Small intestine (tissue), 7 donors: ENCODE results near the gene ZNF184. TPM values are rescaled to one million over a fixed set of nuclear protein-coding genes. Genes with fewer than 3 reads are reported as not detected.

Source experiments
- DNase-seq, 2 donors: peaks; one replicate each; pipeline versions ENCODE4 v3.0.0 to v3.0.0-alpha.2; 2013
- FAIRE-seq: peaks from 2 replicates; lab custom pipeline; 2012; peaks lifted over from hg19 to GRCh38; lab: Jason Lieb, UNC
- H3K27ac ChIP-seq, 3 donors: one replicate each; pipeline ENCODE4 v1.5.1; 2013; ENCODE audit warnings: low read length in 2 of 3, mild to moderate bottlenecking in 2 of 3, control low read depth in 1 of 3, inconsistent platforms in 1 of 3, low read depth in 1 of 3, moderate library complexity in 1 of 3
- H3K27me3 ChIP-seq, 3 donors: one replicate each; pipeline ENCODE4 v1.6.1; 2013; ENCODE audit warnings: low read length in 3 of 3, inconsistent platforms in 1 of 3; ENCODE audit not compliant: control insufficient read depth in 3 of 3, insufficient read depth in 3 of 3
- H3K36me3 ChIP-seq, 3 donors: one replicate each; pipeline ENCODE4 v1.6.1; 2013; ENCODE audit warnings: low read length in 3 of 3, inconsistent platforms in 1 of 3, low read depth in 1 of 3, mild to moderate bottlenecking in 1 of 3, moderate library complexity in 1 of 3; ENCODE audit not compliant: control insufficient read depth in 3 of 3, insufficient read depth in 2 of 3
- H3K4me1 ChIP-seq, 3 donors: one replicate each; pipeline ENCODE4 v1.6.1; 2013; ENCODE audit warnings: low read length in 2 of 3, inconsistent platforms in 1 of 3, low read depth in 1 of 3, mild to moderate bottlenecking in 1 of 3, moderate library complexity in 1 of 3; ENCODE audit not compliant: control insufficient read depth in 3 of 3, insufficient read depth in 2 of 3
- H3K4me3 ChIP-seq, 3 donors: one replicate each; pipeline ENCODE4 v1.5.1; 2013; ENCODE audit warnings: low read length in 3 of 3, control low read depth in 1 of 3, inconsistent platforms in 1 of 3, low read depth in 1 of 3, mild to moderate bottlenecking in 1 of 3, moderate library complexity in 1 of 3
- H3K9me3 ChIP-seq, 2 donors: one replicate each; pipeline ENCODE4 v1.6.1; 2013; ENCODE audit warnings: low read depth in 1 of 2, low read length in 1 of 2; ENCODE audit not compliant: control insufficient read depth in 2 of 2, insufficient read depth in 1 of 2
- WGBS, 3 donors: extraction: QIAGEN DNeasy Blood & Tissue Kit; methylation state at CpG; one replicate each; pipeline ENCODE4 v1.1.7; 2013; 5-methylcytosine and 5-hydroxymethylcytosine counted together
- polyA plus RNA-seq, 4 donors: library from polyadenylated mRNA; stranded (reverse) in 3 of 4; unstranded in 1 of 4; fragments of 200-250 nt in 3 of 4; fragments of 120-200 nt in 1 of 4; gene quantifications; one replicate each; pipeline versions ENCODE4 v1.2.1 to v1.2.3, GENCODE V29; 2013
- donor health status: healthy with polysubstance abuse.
- donor health status: control.
- donor health status: control.
- donor health status: Bipolar disorder and iron deficiency.
- donor health status: healthy.

The ZNF184 gene
- polyA plus RNA-seq, 4 donors, result 1.6 to 7.3 (median 2.8) TPM

GRCh38 chr6:27494987-27495385, 22.1 kb upstream of the ZNF184 start:
- DNase-seq (no peak), FAIRE-seq (no peak)
- H3K36me3 ChIP-seq, result no peaks in the 10 kb centered on the region
- WGBS, 3 donors, result 7 to 22% (median 20%) methylated on average over 7 of the region's 7 CpGs
- H3K4me1 ChIP-seq, result peaks cover 0 to 6% (median 5%) of the 10 kb centered on the region in 3 donors
- H3K4me3 ChIP-seq, result peak overlapping the region in 1 of 3 donors; percentile 38
- peaks cover 0 to 29% (median 11%) of the 10 kb centered on the region in 3 donors for H3K27me3 ChIP-seq
- no peaks in the 10 kb centered on the region for H3K9me3 ChIP-seq
- H3K27ac ChIP-seq, result no peak overlapping the region

- Histone ChIP-seq H3K27ac (no peak overlapping the region), H3K4me1 (peaks cover 0 to 6% (median 5%) of the 10 kb centered on the region in 3 donors), H3K27me3 (peaks cover 0 to 29% (median 11%) of the 10 kb centered on the region in 3 donors), H3K4me3 (no peak overlapping the region), H3K36me3 (no peaks in the 10 kb centered on the region), H3K9me3 (no peaks in the 10 kb centered on the region)
- no peak for DNase-seq
- FAIRE-seq, result no peak
- WGBS, 3 donors, result 40 to 48% (median 46%) methylated on average over 1 of the region's 1 CpG
Observed at GRCh38 chr6:27494103-27494502, 21.2 kb upstream of the ZNF184 start.

GRCh38 chr6:27492631-27493190, 19.8 kb upstream of the ZNF184 start:
- no peak overlapping the region for H3K4me3 ChIP-seq
- H3K36me3 ChIP-seq, result no peaks in the 10 kb centered on the region
- no peak overlapping the region for H3K27ac ChIP-seq
- no peak for FAIRE-seq
- WGBS, 3 donors, result 52 to 67% (median 52%) methylated on average over 2 of the region's 2 CpGs
- H3K27me3 ChIP-seq, result peaks cover 0 to 24% (median 11%) of the 10 kb centered on the region in 3 donors
- peaks cover 0 to 6% (median 5%) of the 10 kb centered on the region in 3 donors for H3K4me1 ChIP-seq
- DNase-seq, result no peak
- H3K9me3 ChIP-seq, result no peaks in the 10 kb centered on the region

- 3 to 5% (median 3%) methylated on average over 33 of the region's 33 CpGs for WGBS, 3 donors
- no peak for FAIRE-seq
Observed at GRCh38 chr6:27479319-27480182, 6.6 kb upstream of the ZNF184 start.

GRCh38 chr6:27478706-27479318, 5.9 kb upstream of the ZNF184 start:
- H3K27me3 ChIP-seq, result no peaks in the 10 kb centered on the region
- no peaks in the 10 kb centered on the region for H3K9me3 ChIP-seq
- peaks cover 0 to 6% (median 4%) of the 10 kb centered on the region in 3 donors for H3K4me1 ChIP-seq
- DNase-seq, result peak; percentile 84 to 88
- 0% methylated on average over 28 of the region's 28 CpGs for WGBS, 3 donors
- no peaks in the 10 kb centered on the region for H3K36me3 ChIP-seq
- no peak for FAIRE-seq
- H3K4me3 ChIP-seq, result peak overlapping the region; percentile 43 to 84 (median 68)
- peak overlapping the region; percentile 92 to 100 (median 96) for H3K27ac ChIP-seq

More at GRCh38 chr6:27479319-27480182, 6.6 kb upstream of the ZNF184 start:
- Histone ChIP-seq H3K4me1 (peaks cover 0 to 6% (median 4%) of the 10 kb centered on the region in 3 donors), H3K4me3 (peak overlapping the region; percentile 43 to 84 (median 68)), H3K36me3 (no peaks in the 10 kb centered on the region), H3K9me3 (no peaks in the 10 kb centered on the region), H3K27me3 (no peaks in the 10 kb centered on the region), H3K27ac (peak overlapping the region; percentile 92 to 100 (median 96))
- peak; percentile 84 to 93 for DNase-seq

- DNase-seq (peak in 1 of 2 donors; percentile 11), FAIRE-seq (no peak)
- Histone ChIP-seq H3K36me3 (no peaks in the 10 kb centered on the region), H3K4me3 (peak overlapping the region; percentile 43 to 84 (median 68)), H3K27ac (peak overlapping the region; percentile 92 to 100 (median 96)), H3K4me1 (peaks cover 0 to 6% (median 4%) of the 10 kb centered on the region in 3 donors), H3K9me3 (no peaks in the 10 kb centered on the region), H3K27me3 (no peaks in the 10 kb centered on the region)
- 16 to 19% (median 16%) methylated on average over 12 of the region's 12 CpGs for WGBS, 3 donors
Observed at GRCh38 chr6:27478141-27478705, 5.3 kb upstream of the ZNF184 start.

- no peaks in the 10 kb centered on the region for H3K9me3 ChIP-seq
- DNase-seq (no peak), FAIRE-seq (no peak)
- WGBS, 3 donors, result 56 to 64% (median 56%) methylated on average over 8 of the region's 8 CpGs
- H3K27me3 ChIP-seq, result no peaks in the 10 kb centered on the region
- H3K36me3 ChIP-seq, result no peaks in the 10 kb centered on the region
- peak overlapping the region in 1 of 3 donors; percentile 84 for H3K4me3 ChIP-seq
- peak overlapping the region in 1 of 3 donors; percentile 96 for H3K27ac ChIP-seq
- H3K4me1 ChIP-seq, result peaks cover 0 to 6% (median 4%) of the 10 kb centered on the region in 3 donors
Observed at GRCh38 chr6:27477318-27478013, 4.6 kb upstream of the ZNF184 start.
